ENCODE results near the gene LMAN2L.

DNA sequence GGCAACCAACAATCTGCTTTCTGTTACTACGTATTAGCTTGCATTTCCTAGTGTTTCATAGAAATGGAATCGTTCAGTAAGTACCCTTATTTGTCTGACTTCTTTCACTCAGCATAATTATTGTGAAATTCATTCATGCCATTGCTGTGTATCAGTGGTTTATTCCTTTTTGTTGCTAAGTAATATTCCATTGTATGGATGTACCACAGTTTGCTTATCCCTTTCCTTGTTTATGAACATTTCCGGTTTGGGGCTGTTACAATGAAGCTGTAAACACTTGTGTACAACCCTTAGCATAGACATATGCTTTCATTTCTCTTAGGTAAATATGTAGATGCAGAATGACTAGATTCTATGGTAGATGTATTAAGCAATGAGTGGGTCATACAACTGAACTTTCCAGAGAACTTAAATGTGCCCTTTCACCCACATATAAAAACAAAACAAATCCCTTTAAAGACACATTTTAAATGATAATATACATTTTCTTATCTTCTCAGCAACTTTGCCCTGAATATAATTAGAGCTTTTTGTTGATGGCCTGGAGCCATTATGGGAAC is 75.4 kb downstream of the LMAN2L start:
- TF ChIP-seq SUZ12 (IDR thresholded peaks at IDR 0.05; ENCODE audit: extremely low read depth, insufficient read depth, insufficient read length) = no peak
- TF ChIP-seq ZNF274 (IDR thresholded peaks at IDR 0.05; ENCODE audit: low read depth, low read length) = no peak
- TF ChIP-seq YY1 (IDR thresholded peaks at IDR 0.05; ENCODE audit: insufficient read depth, insufficient read length) = no peak
